Endothelial cell of umbilical vein (primary cell): ENCODE data around the gene EXD2. TPM values are rescaled to one million over a fixed set of nuclear protein-coding genes. Genes with fewer than 3 reads are reported as not detected.

ENCODE experiments used
- BruUV-seq: library from RNA; stranded (reverse); fragments of 400-500 nt; replicated peaks from 2 replicates; lab custom pipeline; 2021; lab: Mats Ljungman, UMichigan
- CTCF ChIA-PET: fragments of 300-600, 350-600 bp; sonication (Branson Sonifier 250); formaldehyde crosslinking; loops from one replicate; lab custom pipeline; 2021; ENCODE audit warnings: antibody characterized with exemption, inconsistent platforms; lab: Charles Lee
- POLR2A ChIA-PET: fragments of 300-600, 350-600 bp; sonication (Branson Sonifier 250); formaldehyde crosslinking; loops from one replicate; lab custom pipeline; 2021; ENCODE audit warnings: antibody characterized with exemption, inconsistent platforms; lab: Charles Lee
- DNase-seq: peaks from one replicate; pipeline ENCODE4 v3.0.0-alpha.2; 2011; ENCODE audit warnings: low read depth, low spot score
- FAIRE-seq: peaks from 2 replicates; lab custom pipeline; 2011; peaks lifted over from hg19 to GRCh38; lab: Jason Lieb, UNC
- H2AFZ ChIP-seq: 2 replicates; pipeline ENCODE4 v1.6.0; 2012; ENCODE audit warnings: low read depth, low read length, control low read depth, inconsistent platforms
- H3K27ac ChIP-seq: 2 replicates; pipeline ENCODE4 v1.5.1; 2011; ENCODE audit warnings: low read depth, mild to moderate bottlenecking, control low read depth, low read length, moderate library complexity; ENCODE audit not compliant: insufficient read depth
- H3K27me3 ChIP-seq, 2 experiments: 2 replicates each; pipeline versions ENCODE4 v1.6.0 to v1.6.1; 2011; ENCODE audit warnings: low read length in 2 of 2, mixed read lengths in 1 of 2; ENCODE audit not compliant: control insufficient read depth in 2 of 2, insufficient read depth in 2 of 2
- H3K36me3 ChIP-seq, 2 experiments: 2 replicates in 1 of 2; 3 replicates in 1 of 2; pipeline ENCODE4 v1.5.1; 2011; ENCODE audit warnings: low read length in 2 of 2, mild to moderate bottlenecking in 1 of 2, moderate library complexity in 1 of 2; ENCODE audit not compliant: control insufficient read depth in 2 of 2, insufficient read depth in 2 of 2; ENCODE audit errors: extremely low read depth in 1 of 2
- H3K4me1 ChIP-seq: 3 replicates; pipeline ENCODE4 v1.5.1; 2011; ENCODE audit warnings: mild to moderate bottlenecking, low read length; ENCODE audit not compliant: control insufficient read depth, insufficient read depth; ENCODE audit errors: extremely low read depth
- H3K4me2 ChIP-seq: 2 replicates; pipeline ENCODE4 v1.6.1; 2011; ENCODE audit warnings: low read length, control low read depth, mixed read lengths; ENCODE audit not compliant: insufficient read depth
- H3K4me3 ChIP-seq, 3 experiments: fragments of 200-600 bp in 1 of 3; sonication (generic), shearing (Covaris generic) in 1 of 3; replicated peaks in 1 of 3; 2 replicates each; pipeline ENCODE4 v1.5.1; 2011 to 2016; ENCODE audit warnings: control low read depth in 3 of 3, low read length in 3 of 3, mild to moderate bottlenecking in 2 of 3, inconsistent platforms in 1 of 3, low read depth in 1 of 3, moderate library complexity in 1 of 3; ENCODE audit not compliant: insufficient read depth in 1 of 3
- H3K79me2 ChIP-seq: 2 replicates; pipeline ENCODE4 v1.6.0; 2012; ENCODE audit warnings: low read length, inconsistent platforms; ENCODE audit not compliant: control insufficient read depth, insufficient read depth
- H3K9ac ChIP-seq: replicated peaks from 2 replicates; pipeline ENCODE3; 2011; ENCODE audit warnings: low read length, control low read depth; ENCODE audit not compliant: insufficient read depth; ENCODE audit errors: extremely low read depth
- H3K9me1 ChIP-seq: replicated peaks from 3 replicates; pipeline ENCODE4 v1.6.0; 2011; ENCODE audit warnings: mild to moderate bottlenecking, low read length; ENCODE audit not compliant: control insufficient read depth, insufficient read depth; ENCODE audit errors: extremely low read depth
- H3K9me3 ChIP-seq: replicated peaks from 2 replicates; pipeline ENCODE4 v1.5.1; 2012; ENCODE audit warnings: low read length, inconsistent platforms; ENCODE audit not compliant: control insufficient read depth, insufficient read depth
- H4K20me1 ChIP-seq: replicated peaks from 2 replicates; pipeline ENCODE3; 2011; ENCODE audit warnings: mild to moderate bottlenecking, low read length; ENCODE audit not compliant: control insufficient read depth, insufficient read depth; ENCODE audit errors: extremely low read depth
- JUN ChIP-seq: IDR thresholded peaks from 2 replicates; pipeline ENCODE4 v1.6.1; 2011; ENCODE audit warnings: borderline replicate concordance, low read depth; ENCODE audit not compliant: insufficient read length, insufficient read depth
- POLR2A ChIP-seq: IDR thresholded peaks from 2 replicates; pipeline ENCODE4 v1.6.1; 2012; ENCODE audit warnings: low read depth, mild to moderate bottlenecking, control low read depth, low read length
- POLR2AphosphoS5 ChIP-seq: IDR thresholded peaks from 2 replicates; pipeline ENCODE4 v1.6.1; 2012; ENCODE audit warnings: low read depth, mild to moderate bottlenecking, control low read depth, low read length, moderate library complexity; ENCODE audit not compliant: insufficient read depth
- dilution Hi-C: fragments of 300-500 bp; cut with MboI; formaldehyde crosslinking; loops from one replicate; pipeline ENCODE4 v1.15.0; 2019; ENCODE audit warnings: low sequenced_read_pairs; ENCODE audit not compliant: extremely low pct_ligation_motif_present
- intact Hi-C: fragments of 100-400 bp; cut with micrococcal nuclease; formaldehyde crosslinking; loops from one replicate; pipeline ENCODE4 v1.10.0; 2022
- polyA plus RNA-seq, 4 experiments: library from polyadenylated mRNA; depleted of rRNA in 3 of 4; stranded (reverse) in 3 of 4; unstranded in 1 of 4; fragments of >200 nt; gene quantifications; 2 replicates each; pipeline versions ENCODE4 v1.2.1 to v1.2.3, GENCODE V29; 2011 to 2012; ENCODE audit warnings: missing spikeins in 1 of 4
- total RNA-seq: library from RNA; stranded (reverse); gene quantifications from 2 replicates; pipeline ENCODE4 v1.2.3, GENCODE V29; 2021
- TF ChIP-seq, protein P1 (sequence below): IDR thresholded peaks from 2 replicates; pipeline ENCODE4 v1.6.1; 2011; ENCODE audit not compliant: insufficient read depth, insufficient read length

Gene EXD2
- total and polyA plus RNA-seq, 2 donors (not counting 3 experiments of a cell fraction or from before 2014, with no cell fraction given), result 11.6 to 22.6 TPM

- H3K9me1 ChIP-seq, result no peaks in the 10 kb centered on the region
- no peaks in the 10 kb centered on the region for H3K79me2 ChIP-seq
- H3K9ac ChIP-seq, result no peak overlapping the region
- no peak overlapping the region for H3K4me3 ChIP-seq
- CTCF ChIA-PET, result interaction anchor here (1.0 to 2.0 kb wide), 4 partner anchors 10 to 231 kb away, joined by 3 to 5 read pairs (median 4); no protein-coding TSS in a partner anchor
- H3K4me1 ChIP-seq, result no peaks in the 10 kb centered on the region
- H3K27ac ChIP-seq, result no peak overlapping the region
- no peaks in the 10 kb centered on the region for H4K20me1 ChIP-seq
- dilution Hi-C loops (no loop called here), intact Hi-C loops (no loop called here)
- no peak for TF ChIP-seq POLR2A
- no peak for TF ChIP-seq POLR2AphosphoS5
- TF ChIP-seq, protein P1, sequence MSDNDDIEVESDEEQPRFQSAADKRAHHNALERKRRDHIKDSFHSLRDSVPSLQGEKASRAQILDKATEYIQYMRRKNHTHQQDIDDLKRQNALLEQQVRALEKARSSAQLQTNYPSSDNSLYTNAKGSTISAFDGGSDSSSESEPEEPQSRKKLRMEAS, result no peak
- peaks cover 0 to 20% of the 10 kb centered on the region in 2 experiments for H3K36me3 ChIP-seq
- no peaks in the 10 kb centered on the region for H3K27me3 ChIP-seq
- no TSS peak for BruUV-seq
- H3K4me2 ChIP-seq, result no peak overlapping the region
- DNase-seq, result no peak
- no peak overlapping the region for H2AFZ ChIP-seq
- FAIRE-seq, result no peak
- POLR2A ChIA-PET, result no interaction called here
- H3K9me3 ChIP-seq, result no peaks in the 10 kb centered on the region
Measured at GRCh38 chr14:69235708-69236107, 44.4 kb downstream of the EXD2 start.

DNA sequence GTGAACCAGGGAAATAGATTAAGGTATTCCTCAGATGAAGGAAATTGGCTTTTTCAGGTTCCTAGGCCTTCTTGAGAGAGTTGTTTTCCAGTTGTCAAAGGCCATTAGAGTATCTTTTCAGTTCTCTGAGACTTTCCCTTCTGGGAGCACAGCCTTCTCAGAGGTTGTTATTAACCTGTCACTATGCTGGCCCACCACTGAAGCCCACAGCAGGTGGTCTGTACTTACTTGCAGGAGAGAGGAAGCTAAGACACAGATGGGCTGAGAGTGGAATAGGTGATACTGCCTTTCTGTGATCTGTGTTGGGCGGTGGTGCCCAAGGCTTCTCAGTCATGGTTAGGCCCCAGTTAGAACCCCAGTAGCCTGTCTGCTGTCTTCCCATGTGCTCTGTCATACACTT, 45.8 kb downstream of the EXD2 start:
- Histone ChIP-seq H3K9ac (no peak overlapping the region), H3K79me2 (no peaks in the 10 kb centered on the region), H3K4me3 (no peak overlapping the region), H3K9me3 (no peaks in the 10 kb centered on the region), H3K36me3 (peaks cover 0 to 20% of the 10 kb centered on the region in 2 experiments), H3K27ac (no peak overlapping the region), H3K27me3 (no peaks in the 10 kb centered on the region), H4K20me1 (peaks cover 2% of the 10 kb centered on the region), H3K4me1 (no peaks in the 10 kb centered on the region), H2AFZ (no peak overlapping the region), H3K9me1 (no peaks in the 10 kb centered on the region), H3K4me2 (no peak overlapping the region)
- FAIRE-seq (no peak), DNase-seq (no peak)
- POLR2A ChIA-PET, result no interaction called here
- dilution Hi-C loops, result no loop called here
- no TSS peak for BruUV-seq
- CTCF ChIA-PET, result interaction anchor here (2.0 kb wide), 1 partner anchor 110 kb away, joined by 4 read pairs; no protein-coding TSS in a partner anchor
- no peak for TF ChIP-seq JUN
- intact Hi-C loops, result no loop called here
